HEK293 (cell line): Measurements from ENCODE around the gene MARCKSL1.

Experiments
- CTCF ChIA-PET: fragments of 350-600 bp; formaldehyde crosslinking; extraction: SDS; loops from one replicate; lab custom pipeline; 2021; ENCODE audit warnings: antibody characterized with exemption; lab: Yijun Ruan, JAX
- POLR2A ChIA-PET: fragments of 300-600 bp; formaldehyde crosslinking; extraction: SDS; loops from one replicate; lab custom pipeline; 2020; ENCODE audit warnings: antibody characterized with exemption, inconsistent platforms; lab: Yijun Ruan, JAX
- H3K27ac ChIP-seq: fragments of 200-500 bp; sonication (Bioruptor generic); 2 replicates; pipeline ENCODE4 v1.5.1; 2014; ENCODE audit warnings: low read depth, low read length, control low read depth, inconsistent platforms; ENCODE audit errors: extremely low read depth
- H3K36me3 ChIP-seq, 2 experiments: fragments of 200-500 bp in 1 of 2; sonication (Bioruptor generic) in 1 of 2; 1 replicate in 1 of 2; 2 replicates in 1 of 2; pipeline ENCODE4 v1.5.1; 2014 to 2017; ENCODE audit warnings: inconsistent platforms in 2 of 2, low read length in 2 of 2; ENCODE audit not compliant: control insufficient read depth in 2 of 2, insufficient read depth in 1 of 2
- H3K4me1 ChIP-seq: fragments of 200-500 bp; sonication (Bioruptor generic); 2 replicates; pipeline ENCODE4 v1.5.1; 2014; ENCODE audit warnings: mild to moderate bottlenecking, low read length, inconsistent platforms; ENCODE audit not compliant: control insufficient read depth, insufficient read depth
- H3K4me3 ChIP-seq: 2 replicates; pipeline ENCODE4 v1.5.1; 2011; ENCODE audit warnings: low read depth, mild to moderate bottlenecking, control low read depth, low read length, moderate library complexity
- H3K9me3 ChIP-seq: fragments of 200-500 bp; sonication (Bioruptor generic); 2 replicates; pipeline ENCODE4 v1.5.1; 2014; ENCODE audit warnings: low read depth, low read length, inconsistent platforms; ENCODE audit not compliant: control insufficient read depth, insufficient read depth
- AEBP2 ChIP-seq: fragments of 450-650 bp; formaldehyde crosslinking; IDR thresholded peaks from 2 replicates; pipeline ENCODE4 v1.5.1; 2016; ENCODE audit warnings: missing biosample characterization, missing genetic modification characterization, borderline replicate concordance
- EGR2 ChIP-seq: fragments of 450-650 bp; formaldehyde crosslinking; IDR thresholded peaks from 2 replicates; pipeline ENCODE4 v1.5.1; 2016; ENCODE audit warnings: low read depth, missing biosample characterization, missing genetic modification characterization
- FEZF1 ChIP-seq: fragments of 450-650 bp; formaldehyde crosslinking; IDR thresholded peaks from 2 replicates; pipeline ENCODE4 v1.5.1; 2016; ENCODE audit warnings: missing biosample characterization, missing genetic modification characterization
- GLI2 ChIP-seq: fragments of 450-650 bp; formaldehyde crosslinking; IDR thresholded peaks from 2 replicates; pipeline ENCODE4; 2017; ENCODE audit warnings: missing biosample characterization, missing genetic modification characterization, low read depth, borderline replicate concordance
- HOXA7 ChIP-seq: sonication (generic); formaldehyde crosslinking; IDR thresholded peaks from 2 replicates; pipeline ENCODE4 v1.8.1; 2022; ENCODE audit warnings: missing genetic modification reagents, borderline replicate concordance
- HOXC10 ChIP-seq: sonication (generic); formaldehyde crosslinking; IDR thresholded peaks from 2 replicates; pipeline ENCODE4 v1.8.1; 2023; ENCODE audit warnings: mild to moderate bottlenecking, missing genetic modification reagents
- KLF17 ChIP-seq: fragments of 450-650 bp; formaldehyde crosslinking; IDR thresholded peaks from 2 replicates; pipeline ENCODE4 v1.5.1; 2016; ENCODE audit warnings: missing biosample characterization, missing genetic modification characterization
- KLF9 ChIP-seq: fragments of 450-650 bp; formaldehyde crosslinking; IDR thresholded peaks from 2 replicates; pipeline ENCODE4 v1.5.1; 2016; ENCODE audit warnings: missing biosample characterization, missing genetic modification characterization, low read depth
- MZF1 ChIP-seq: fragments of 450-650 bp; formaldehyde crosslinking; IDR thresholded peaks from 2 replicates; pipeline ENCODE4 v1.5.1; 2017; ENCODE audit warnings: missing biosample characterization, missing genetic modification characterization, borderline replicate concordance
- PRDM1 ChIP-seq: fragments of 450-650 bp; formaldehyde crosslinking; IDR thresholded peaks from 2 replicates; pipeline ENCODE4; 2016; ENCODE audit warnings: missing biosample characterization, missing genetic modification characterization
- SCRT1 ChIP-seq: fragments of 450-650 bp; formaldehyde crosslinking; IDR thresholded peaks from 2 replicates; pipeline ENCODE4 v1.5.1; 2016; ENCODE audit warnings: missing biosample characterization, missing genetic modification characterization, borderline replicate concordance
- TCF7L2 ChIP-seq: IDR thresholded peaks from 2 replicates; pipeline ENCODE4 v1.6.1; 2011; ENCODE audit warnings: low read depth, mild to moderate bottlenecking, inconsistent platforms, low read length, moderate library complexity, borderline replicate concordance
- ZBTB44 ChIP-seq: fragments of 450-650 bp; IDR thresholded peaks from 2 replicates; pipeline ENCODE4 v1.5.1; 2018; ENCODE audit warnings: missing biosample characterization, mild to moderate bottlenecking, missing genetic modification characterization
- ZBTB7A ChIP-seq: fragments of 450-650 bp; formaldehyde crosslinking; IDR thresholded peaks from 2 replicates; pipeline ENCODE4 v1.5.1; 2016; ENCODE audit warnings: low read depth, missing biosample characterization, missing genetic modification characterization
- ZFP41 ChIP-seq: fragments of 450-650 bp; formaldehyde crosslinking; IDR thresholded peaks from 2 replicates; pipeline ENCODE4 v1.5.1; 2016; ENCODE audit warnings: missing biosample characterization, missing genetic modification characterization, borderline replicate concordance
- ZNF10 ChIP-seq: fragments of 450-650 bp; formaldehyde crosslinking; IDR thresholded peaks from 2 replicates; pipeline ENCODE4 v1.5.1; 2017; ENCODE audit warnings: missing biosample characterization, missing genetic modification characterization
- ZNF121 ChIP-seq: fragments of 450-650 bp; formaldehyde crosslinking; IDR thresholded peaks from 2 replicates; pipeline ENCODE4 v1.5.1; 2016; ENCODE audit warnings: missing biosample characterization, missing genetic modification characterization
- ZNF138 ChIP-seq: fragments of 450-650 bp; formaldehyde crosslinking; IDR thresholded peaks from 2 replicates; pipeline ENCODE4 v1.5.1; 2016; ENCODE audit warnings: missing biosample characterization, missing genetic modification characterization, borderline replicate concordance
- ZNF155 ChIP-seq: fragments of 450-650 bp; formaldehyde crosslinking; IDR thresholded peaks from 2 replicates; pipeline ENCODE4 v1.5.1; 2016; ENCODE audit warnings: missing biosample characterization, missing genetic modification characterization
- ZNF169 ChIP-seq: fragments of 450-650 bp; formaldehyde crosslinking; IDR thresholded peaks from 2 replicates; pipeline ENCODE4 v1.5.1; 2016; ENCODE audit warnings: missing biosample characterization, missing genetic modification characterization
- ZNF202 ChIP-seq: fragments of 450-650 bp; formaldehyde crosslinking; IDR thresholded peaks from 2 replicates; pipeline ENCODE4 v1.5.1; 2016; ENCODE audit warnings: missing biosample characterization, missing genetic modification characterization, borderline replicate concordance
- ZNF211 ChIP-seq: fragments of 450-650 bp; formaldehyde crosslinking; IDR thresholded peaks from 2 replicates; pipeline ENCODE4 v1.5.1; 2016; ENCODE audit warnings: low read depth, missing biosample characterization, missing genetic modification characterization
- ZNF341 ChIP-seq: fragments of 450-650 bp; formaldehyde crosslinking; IDR thresholded peaks from 2 replicates; pipeline ENCODE4; 2016; ENCODE audit warnings: low read depth, missing biosample characterization, missing genetic modification characterization
- ZNF555 ChIP-seq: fragments of 450-650 bp; formaldehyde crosslinking; conservative IDR thresholded peaks from 2 replicates; pipeline ENCODE4 v1.5.1; 2017; ENCODE audit warnings: missing biosample characterization, mild to moderate bottlenecking, missing genetic modification characterization, inconsistent platforms
- ZNF558 ChIP-seq: fragments of 450-650 bp; formaldehyde crosslinking; IDR thresholded peaks from 2 replicates; pipeline ENCODE4 v1.5.1; 2016; ENCODE audit warnings: missing biosample characterization, missing genetic modification characterization
- ZNF571 ChIP-seq: fragments of 450-650 bp; formaldehyde crosslinking; IDR thresholded peaks from 2 replicates; pipeline ENCODE4 v1.5.0; 2017; ENCODE audit warnings: missing biosample characterization, missing genetic modification characterization
- ZNF585B ChIP-seq: fragments of 450-650 bp; formaldehyde crosslinking; IDR thresholded peaks from 2 replicates; pipeline ENCODE4 v1.5.1; 2016; ENCODE audit warnings: missing biosample characterization, missing genetic modification characterization
- ZNF658 ChIP-seq: fragments of 450-650 bp; formaldehyde crosslinking; IDR thresholded peaks from 2 replicates; pipeline ENCODE4; 2016; ENCODE audit warnings: missing biosample characterization, missing genetic modification characterization
- ZNF677 ChIP-seq: fragments of 450-650 bp; IDR thresholded peaks from 2 replicates; pipeline ENCODE4 v1.5.0; 2018; ENCODE audit warnings: missing biosample characterization, mild to moderate bottlenecking, missing genetic modification characterization, moderate library complexity
- ZNF707 ChIP-seq: fragments of 450-650 bp; formaldehyde crosslinking; IDR thresholded peaks from 2 replicates; pipeline ENCODE4 v1.5.1; 2016; ENCODE audit warnings: missing biosample characterization, missing genetic modification characterization
- ZNF777 ChIP-seq: fragments of 450-650 bp; formaldehyde crosslinking; IDR thresholded peaks from 2 replicates; pipeline ENCODE4 v1.5.1; 2017; ENCODE audit warnings: missing biosample characterization, missing genetic modification characterization, borderline replicate concordance

Gene MARCKSL1

GRCh38 chr1:32341186-32341757, 5.2 kb upstream of the MARCKSL1 start:
- no peak overlapping the region for H3K4me3 ChIP-seq
- no peaks in the 10 kb centered on the region for H3K4me1 ChIP-seq
- TF ChIP-seq ZNF121 (tag by site-specific recombination), result no peak
- TF ChIP-seq ZNF585B (tag by site-specific recombination), result no peak
- TF ChIP-seq ZNF677, result no peak
- TF ChIP-seq ZNF211 (tag by site-specific recombination), result no peak
- no peak for TF ChIP-seq PRDM1
- no peak for TF ChIP-seq TCF7L2
- TF ChIP-seq HOXA7 (CRISPR knock-in tag), result no peak
- TF ChIP-seq ZNF658 (tag by site-specific recombination), result no peak
- no peak for TF ChIP-seq ZNF558 (tag by site-specific recombination)
- TF ChIP-seq ZNF555 (tag by site-specific recombination), result no peak
- TF ChIP-seq ZBTB7A, result no peak
- no peak for TF ChIP-seq KLF17 (tag by site-specific recombination)
- TF ChIP-seq AEBP2 (tag by site-specific recombination), result no peak
- no peak for TF ChIP-seq EGR2
- no peak for TF ChIP-seq ZNF155 (tag by site-specific recombination)
- no peak for TF ChIP-seq HOXC10 (CRISPR knock-in tag)
- no peak for TF ChIP-seq ZNF10 (tag by site-specific recombination)
- no peak for TF ChIP-seq ZNF138
- TF ChIP-seq, all 188 proteins: peak for 0
- ChIA-PET POLR2A (interaction anchor here (1.1 to 1.2 kb wide), 2 partner anchors 9 to 10 kb away, joined by 3 read pairs; no protein-coding TSS in a partner anchor), CTCF (no interaction called here)
- no peaks in the 10 kb centered on the region for H3K9me3 ChIP-seq
- H3K36me3 ChIP-seq, result no peaks in the 10 kb centered on the region
- H3K27ac ChIP-seq, result no peak overlapping the region

- Histone ChIP-seq H3K4me1 (no peaks in the 10 kb centered on the region), H3K9me3 (no peaks in the 10 kb centered on the region), H3K36me3 (peaks cover 0 to 6% of the 10 kb centered on the region in 2 experiments; a peak in 1 of 3 replicates), H3K4me3 (no peak overlapping the region), H3K27ac (no peak overlapping the region)
- POLR2A ChIA-PET, result interaction anchor here (1.0 kb wide), 1 partner anchor 14 kb away, joined by 3 read pairs; no protein-coding TSS in a partner anchor
- TF ChIP-seq ZNF707 (tag by site-specific recombination) (no peak), ZBTB7A (no peak), ZNF571 (tag by site-specific recombination) (no peak), ZNF169 (tag by site-specific recombination) (no peak), ZBTB44 (tag by site-specific recombination) (no peak), KLF9 (no peak), FEZF1 (no peak), ZNF202 (tag by site-specific recombination) (no peak), SCRT1 (tag by site-specific recombination) (no peak), ZNF341 (no peak), MZF1 (tag by site-specific recombination) (no peak), ZNF555 (tag by site-specific recombination) (no peak), ZNF777 (tag by site-specific recombination) (no peak), GLI2 (tag by site-specific recombination) (no peak), ZFP41 (tag by site-specific recombination) (no peak)
- CTCF ChIA-PET, result no interaction called here
Measured at GRCh38 chr1:32339363-32339978, 3.4 kb upstream of the MARCKSL1 start.
